Gastrocnemius medialis (tissue), 4 donors: ENCODE measurements around the gene MBNL1.

Experiments used
- CTCF ChIP-seq, 5 experiments: fragments of 450-650 bp in 3 of 5; fragments of 200-600 bp in 2 of 5; sonication (generic) in 2 of 5; IDR thresholded peaks in 4 of 5; conservative IDR thresholded peaks in 1 of 5; 1 replicate in 4 of 5; 2 replicates in 1 of 5; pipeline ENCODE4 v1.5.1; 2016 to 2019; ENCODE audit warnings: antibody characterized with exemption in 5 of 5, mild to moderate bottlenecking in 3 of 5, moderate library complexity in 3 of 5
- POLR2A ChIP-seq, 2 donors: fragments of 450-650 bp; IDR thresholded peaks; one replicate each; pipeline ENCODE4 v1.6.1; 2017; ENCODE audit warnings: antibody characterized with exemption in 2 of 2, mild to moderate bottlenecking in 2 of 2, moderate library complexity in 2 of 2

GRCh38 chr3:152477422-152477821 is 208.7 kb downstream of the MBNL1 start:
- TF ChIP-seq CTCF (IDR thresholded peaks at IDR 0.05 in 4 of 5, conservative IDR thresholded peaks at IDR 0.05 in 1 of 5) (no peak), POLR2A (IDR thresholded peaks at IDR 0.05) (no peak)
